Endodermal cell (in vitro differentiated cells): ENCODE data around the gene PRKCA. TPM values are rescaled to one million over a fixed set of nuclear protein-coding genes. Genes with fewer than 3 reads are reported as not detected.

Experiments
- DNase-seq: peaks from one replicate; pipeline ENCODE4 v3.0.0-alpha.2; 2017
- H3K27ac ChIP-seq: 2 replicates; pipeline ENCODE4 v1.5.1; 2013; ENCODE audit warnings: mild to moderate bottlenecking, low read depth, low read length, moderate library complexity
- H3K27me3 ChIP-seq: 2 replicates; pipeline ENCODE4 v1.6.1; 2013; ENCODE audit warnings: mild to moderate bottlenecking, low read length, moderate library complexity; ENCODE audit not compliant: insufficient read depth, control insufficient read depth, poor library complexity, severe bottlenecking
- H3K36me3 ChIP-seq: 2 replicates; pipeline ENCODE4 v1.7.0; 2013; ENCODE audit warnings: mild to moderate bottlenecking, low read length, moderate library complexity; ENCODE audit not compliant: control insufficient read depth, insufficient read depth
- H3K4me1 ChIP-seq: one replicate; pipeline ENCODE4 v1.7.0; 2013; ENCODE audit warnings: low read length; ENCODE audit not compliant: control insufficient read depth, insufficient read depth
- H3K4me3 ChIP-seq: 2 replicates; pipeline ENCODE4 v1.5.1; 2013; ENCODE audit warnings: mild to moderate bottlenecking, low read length, moderate library complexity
- H3K9ac ChIP-seq: 2 replicates; pipeline ENCODE4 v1.6.1; 2013; ENCODE audit warnings: mild to moderate bottlenecking, low read length, moderate library complexity; ENCODE audit not compliant: poor library complexity, severe bottlenecking; ENCODE audit errors: extremely low read depth
- H3K9me3 ChIP-seq: 2 replicates; pipeline ENCODE4 v1.6.1; 2013; ENCODE audit warnings: mild to moderate bottlenecking, low read length, moderate library complexity; ENCODE audit not compliant: control insufficient read depth
- H3K27ac Mint-ChIP-seq: 2 replicates; pipeline ENCODE4 v1.8.0; 2020; ENCODE audit warnings: mixed read lengths
- H3K27me3 Mint-ChIP-seq: 2 replicates; pipeline ENCODE4 v1.8.0; 2021; ENCODE audit warnings: mild to moderate bottlenecking, mixed read lengths; ENCODE audit not compliant: insufficient read depth
- H3K36me3 Mint-ChIP-seq: 2 replicates; pipeline ENCODE4 v1.8.0; 2020; ENCODE audit warnings: low read depth, mixed read lengths
- H3K4me1 Mint-ChIP-seq: 2 replicates; pipeline ENCODE4 v1.8.0; 2020; ENCODE audit warnings: mixed read lengths
- H3K4me3 Mint-ChIP-seq: 2 replicates; pipeline ENCODE4 v1.8.0; 2020; ENCODE audit warnings: mild to moderate bottlenecking, moderate library complexity, mixed read lengths
- H3K9me3 Mint-ChIP-seq: 2 replicates; pipeline ENCODE4 v1.8.0; 2020; ENCODE audit warnings: mild to moderate bottlenecking, mixed read lengths
- CTCF ChIP-seq: fragments of 200-600 bp; sonication (generic); conservative IDR thresholded peaks from 2 replicates; pipeline ENCODE4 v1.5.0; 2021; ENCODE audit warnings: antibody characterized with exemption, mild to moderate bottlenecking
- WGBS, 2 experiments: methylation state at CpG; one replicate each; pipeline versions ENCODE4 v1.1.5 to v1.1.7; 2013; ENCODE audit warnings: missing lambda C conversion rate in 2 of 2, mixed read lengths in 1 of 2; ENCODE audit not compliant: insufficient coverage in 1 of 2, insufficient read length in 1 of 2; 5-methylcytosine and 5-hydroxymethylcytosine counted together
- total RNA-seq, 2 donors: library from RNA; stranded (reverse); fragmentation: NEBNext Ultra II Directional in 1 of 2; extraction: Animal tissue kit (Norgen Biotek cat#: 25700) in 1 of 2; gene quantifications; 2 replicates in 1 of 2; 3 replicates in 1 of 2; pipeline ENCODE4 v1.2.1, GENCODE V29; 2021

Gene PRKCA
- total RNA-seq, 2 donors from 2014 or later, result 8.7 to 14.6 TPM

- 93 to 96% methylated on average over 7 of the region's 7 CpGs for WGBS, 2 experiments
- H3K9me3 ChIP-seq, result no peaks in the 10 kb centered on the region
- Mint-ChIP-seq H3K36me3 (no peaks in the 10 kb centered on the region), H3K9me3 (no peaks in the 10 kb centered on the region), H3K4me3 (no peak overlapping the region), H3K27me3 (no peaks in the 10 kb centered on the region), H3K27ac (no peak overlapping the region), H3K4me1 (peaks cover 7% of the 10 kb centered on the region)
- no peak for DNase-seq
- H3K4me1 ChIP-seq, result no peaks in the 10 kb centered on the region
- no peak overlapping the region for H3K9ac ChIP-seq
- no peaks in the 10 kb centered on the region for H3K27me3 ChIP-seq
- no peak for TF ChIP-seq CTCF
- H3K27ac ChIP-seq, result no peak overlapping the region
- H3K4me3 ChIP-seq, result no peak overlapping the region
- H3K36me3 ChIP-seq, result no peaks in the 10 kb centered on the region
Observed at GRCh38 chr17:66647391-66647983, 345.1 kb downstream of the PRKCA start.

GRCh38 chr17:66649818-66650543 lies 347.6 kb downstream of the PRKCA start:
- Histone ChIP-seq H3K27ac (no peak overlapping the region), H3K4me3 (no peak overlapping the region), H3K4me1 (no peaks in the 10 kb centered on the region), H3K9me3 (no peaks in the 10 kb centered on the region), H3K9ac (no peak overlapping the region), H3K36me3 (no peaks in the 10 kb centered on the region), H3K27me3 (no peaks in the 10 kb centered on the region)
- Mint-ChIP-seq H3K36me3 (no peaks in the 10 kb centered on the region), H3K9me3 (no peaks in the 10 kb centered on the region), H3K4me1 (peaks cover 7% of the 10 kb centered on the region), H3K27ac (no peak overlapping the region), H3K27me3 (no peaks in the 10 kb centered on the region), H3K4me3 (no peak overlapping the region)
- no peak for DNase-seq
- TF ChIP-seq CTCF, result no peak
- WGBS, 2 experiments, result 85 to 91% methylated on average over 4 to 12 of the region's 12 CpGs

GRCh38 chr17:66650544-66650877 lies 348.1 kb downstream of the PRKCA start:
- 64% methylated on average over 5 of the region's 5 CpGs; no CpG with 5 or more reads in 1 of the 2 experiments for WGBS, 2 experiments

More at GRCh38 chr17:66650544-66650877, 348.1 kb downstream of the PRKCA start:
- H3K4me3 ChIP-seq, result no peak overlapping the region
- no peaks in the 10 kb centered on the region for H3K27me3 ChIP-seq
- H3K9ac ChIP-seq, result no peak overlapping the region
- Mint-ChIP-seq H3K36me3 (no peaks in the 10 kb centered on the region), H3K4me1 (peaks cover 7% of the 10 kb centered on the region), H3K27me3 (peaks cover 2% of the 10 kb centered on the region), H3K4me3 (no peak overlapping the region), H3K9me3 (no peaks in the 10 kb centered on the region), H3K27ac (no peak overlapping the region)
- no peak for TF ChIP-seq CTCF
- DNase-seq, result no peak
- H3K4me1 ChIP-seq, result no peaks in the 10 kb centered on the region
- H3K36me3 ChIP-seq, result no peaks in the 10 kb centered on the region
- no peak overlapping the region for H3K27ac ChIP-seq
- no peaks in the 10 kb centered on the region for H3K9me3 ChIP-seq
